Stimulated activated CD4-positive, alpha-beta T cell treated with anti-CD3 and anti-CD28 coated beads, TNF-alpha, amount 100 ng/mL, for 48 hours (primary cell): ENCODE results near the gene DNAH14.

Experiments used
- DNase-seq, 3 donors: peaks; one replicate each; pipeline ENCODE4 v3.0.0-alpha.2; 2020; ENCODE audit warnings: low read depth in 3 of 3

DNAH14 gene

DNA sequence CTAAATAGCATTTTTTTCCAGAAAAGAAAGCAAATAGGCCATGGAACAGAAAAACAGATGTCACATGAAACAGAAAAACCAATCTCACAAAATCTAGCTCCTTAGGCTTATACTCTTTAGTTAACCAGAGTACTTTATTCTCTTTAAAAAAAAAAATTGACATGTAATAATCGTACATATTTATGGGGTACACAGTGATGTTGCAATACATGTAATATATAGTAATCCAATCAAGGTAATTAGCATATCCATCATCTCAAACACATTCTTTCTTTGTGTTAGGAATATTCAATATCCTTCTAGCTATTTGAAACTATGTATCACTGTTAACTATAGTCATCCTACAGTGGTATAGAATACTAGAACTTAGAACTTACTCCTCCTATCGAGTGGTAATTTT lies 478.3 kb downstream of the DNAH14 start:
- no peak for DNase-seq

DNA sequence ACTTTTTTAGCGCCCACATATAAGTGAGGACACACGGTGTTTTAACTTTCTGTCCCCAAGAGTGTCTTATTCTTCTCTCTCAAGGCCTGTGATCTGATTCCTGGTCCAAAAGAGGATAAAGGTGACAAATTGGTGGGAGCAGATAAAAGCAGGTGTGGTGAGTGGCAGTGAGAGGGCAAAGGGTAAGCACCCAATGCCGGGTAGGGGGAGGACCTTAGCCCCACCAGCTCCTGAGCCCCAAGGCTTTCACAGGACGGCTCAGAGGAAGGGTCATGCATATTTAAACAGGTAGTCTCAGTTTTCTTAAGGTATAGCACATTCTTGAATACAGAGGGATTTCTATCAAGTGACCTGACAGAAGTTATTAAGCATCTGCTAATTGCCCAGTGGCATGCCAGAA lies 478.8 kb downstream of the DNAH14 start:
- DNase-seq, result no peak

DNA sequence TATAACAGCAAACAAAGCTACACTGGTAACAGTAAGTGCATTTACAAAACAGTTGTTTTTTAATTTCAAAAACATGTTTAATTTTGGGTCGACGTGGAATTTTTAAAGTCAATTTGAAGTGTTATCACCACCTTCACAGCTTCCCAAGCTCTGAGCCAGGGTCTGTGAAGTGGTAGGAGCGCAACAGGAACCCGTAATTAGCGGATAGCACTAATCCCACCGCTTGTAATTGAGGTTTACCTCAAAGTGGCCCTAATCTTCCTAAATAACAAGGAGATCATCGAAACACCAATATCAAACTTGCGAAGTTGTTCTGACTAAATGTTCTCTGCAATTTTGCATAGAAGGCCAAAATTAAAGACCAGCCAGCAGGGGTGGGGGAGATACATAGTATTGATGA lies 479.6 kb downstream of the DNAH14 start:
- no peak for DNase-seq

DNA sequence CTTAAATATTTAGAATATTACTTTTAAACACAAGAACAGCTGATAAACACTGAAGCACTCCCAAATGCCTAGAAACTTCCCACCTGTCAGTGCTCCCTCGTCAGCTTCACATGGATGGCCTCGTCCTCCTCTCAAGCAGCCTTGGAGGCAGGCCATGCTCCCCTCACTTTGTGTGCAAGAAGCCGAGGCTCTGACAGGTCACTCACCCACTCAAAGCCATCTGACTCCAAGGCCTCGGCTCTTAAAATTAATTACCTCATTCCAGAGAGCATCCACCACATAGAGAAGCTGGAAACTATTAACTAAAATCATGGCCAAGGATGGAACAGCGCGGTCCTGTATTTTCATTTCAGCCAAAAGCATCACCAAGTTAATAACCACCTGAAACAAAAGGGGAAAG lies 480.6 kb downstream of the DNAH14 start:
- DNase-seq, result no peak

DNA sequence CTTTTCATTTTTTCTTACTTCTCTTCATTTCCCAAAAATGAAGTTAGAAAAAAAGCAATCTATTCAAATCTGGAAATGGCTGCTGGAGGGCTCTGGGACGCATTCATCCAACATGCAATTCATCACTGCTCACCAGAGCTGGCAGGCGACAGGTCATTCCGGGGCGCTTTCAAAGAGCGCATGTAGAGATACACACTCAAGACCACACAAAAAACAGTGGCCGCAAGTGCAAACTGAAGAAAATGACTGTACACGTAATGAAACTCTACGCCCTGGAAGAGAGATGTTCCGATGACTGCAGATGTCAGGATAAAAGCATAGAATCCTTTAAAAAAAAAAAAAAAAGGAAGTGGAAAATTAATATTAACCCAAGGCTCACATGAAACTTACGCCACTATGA lies 482.8 kb downstream of the DNAH14 start:
- no peak for DNase-seq

DNA sequence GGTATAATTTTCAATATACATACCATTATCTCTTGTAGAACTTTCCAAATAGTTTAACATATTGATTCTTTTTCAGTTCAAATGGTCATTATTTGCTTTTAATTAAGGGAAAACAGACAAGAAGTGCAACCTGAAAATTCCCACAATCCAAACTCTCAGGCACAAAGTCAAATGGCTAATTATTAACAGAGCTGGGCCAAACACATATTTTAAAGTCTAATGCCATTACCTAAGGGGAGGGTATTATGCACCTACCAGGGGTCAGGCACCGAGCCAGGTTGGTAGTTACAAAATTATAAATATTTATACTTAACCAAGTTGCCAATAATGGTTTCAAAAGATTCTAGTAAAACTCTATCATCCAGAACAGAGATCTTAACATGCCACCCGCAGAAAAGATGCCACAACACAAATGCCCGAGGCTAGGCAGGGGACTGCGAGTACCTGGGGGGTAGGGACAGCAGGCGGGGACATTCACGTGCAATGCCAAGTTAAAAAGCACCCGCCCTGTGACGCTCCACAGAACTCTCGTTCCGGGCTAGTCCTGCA lies 483.4 kb downstream of the DNAH14 start:
- DNase-seq, result no peak

DNA sequence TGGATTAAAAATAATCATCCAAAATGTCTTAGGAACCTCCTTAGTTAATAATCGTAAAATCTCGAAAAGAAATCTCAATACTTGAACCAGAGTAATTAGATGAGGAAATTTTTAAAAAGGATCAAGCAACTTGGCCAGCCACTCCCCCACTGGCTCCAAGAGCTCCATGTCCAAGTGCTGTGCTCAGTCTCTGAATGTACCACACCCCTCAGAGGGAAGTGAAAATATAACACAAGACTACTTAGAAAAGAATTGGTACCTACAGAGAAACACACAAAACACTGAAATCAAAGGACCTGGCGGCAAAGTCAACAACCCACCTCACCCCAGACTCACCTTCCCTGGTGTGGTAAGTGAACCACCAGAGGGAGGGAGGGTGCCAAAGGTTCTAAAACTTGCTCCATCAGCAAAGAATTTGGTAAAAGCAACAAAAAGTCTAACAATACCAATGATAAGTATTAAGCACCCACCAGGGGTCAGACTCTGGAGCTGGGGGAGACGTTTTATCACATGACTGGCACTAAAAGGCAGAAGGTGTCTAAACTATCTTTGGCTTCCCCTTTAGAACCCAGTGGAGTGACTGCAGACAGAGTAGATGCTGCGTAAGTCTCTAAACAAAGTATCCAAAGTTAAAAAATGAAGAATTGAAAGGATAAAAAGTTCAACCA lies 484.4 kb downstream of the DNAH14 start:
- DNase-seq, result no peak

DNA sequence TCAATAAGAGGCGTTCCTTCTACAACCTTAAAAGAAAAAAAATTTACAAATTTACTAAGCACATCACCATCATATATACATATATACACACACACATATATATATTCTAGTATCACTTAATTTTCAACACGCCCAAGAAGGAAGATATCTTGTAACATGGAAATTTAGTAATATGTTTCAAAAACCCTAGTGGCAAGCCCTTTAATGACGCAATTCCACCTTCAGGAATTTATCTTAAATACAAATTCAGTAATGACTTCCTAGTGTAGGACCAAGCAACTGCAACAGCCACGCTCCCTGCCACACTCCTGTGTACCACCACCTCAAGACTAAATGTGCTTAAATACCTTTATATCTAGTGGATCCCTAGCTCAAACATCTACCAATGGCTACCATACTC lies 485.8 kb downstream of the DNAH14 start:
- DNase-seq, result no peak

DNA sequence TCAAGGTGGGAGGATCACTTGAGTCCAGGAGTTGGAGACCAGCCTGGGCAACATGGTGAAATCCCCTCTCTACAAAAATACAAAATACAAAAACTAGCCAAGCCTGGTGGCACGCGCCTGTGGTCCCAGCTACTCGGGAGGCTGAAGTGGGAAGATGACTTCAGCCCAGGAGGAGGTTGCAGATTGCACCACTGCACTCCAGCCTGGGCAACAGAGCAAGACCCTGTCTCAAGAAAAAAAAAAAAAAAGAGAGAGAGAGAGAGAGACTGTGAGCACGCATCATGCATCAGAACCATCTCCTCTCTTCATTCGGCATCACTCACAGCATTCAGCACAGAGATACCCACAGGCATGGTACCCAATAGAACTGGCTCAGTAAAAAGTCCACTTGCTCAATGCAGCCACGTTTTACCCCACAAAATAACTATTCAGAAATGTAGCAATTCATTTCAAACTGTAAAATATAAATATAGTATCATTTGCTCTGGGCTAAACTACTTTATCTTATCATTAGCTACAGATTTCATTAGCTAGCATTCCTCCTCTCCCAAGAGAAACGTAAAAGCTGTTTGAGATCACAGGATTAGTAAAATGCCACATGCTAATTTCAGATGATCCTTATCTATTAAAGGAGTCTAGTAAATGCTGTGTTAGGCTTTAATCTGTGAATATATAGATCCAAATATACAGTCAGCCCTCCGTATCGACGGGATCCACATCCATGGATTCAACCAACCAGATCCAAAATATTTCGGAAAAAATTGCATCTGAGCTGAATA lies 486.7 kb downstream of the DNAH14 start:
- no peak for DNase-seq

DNA sequence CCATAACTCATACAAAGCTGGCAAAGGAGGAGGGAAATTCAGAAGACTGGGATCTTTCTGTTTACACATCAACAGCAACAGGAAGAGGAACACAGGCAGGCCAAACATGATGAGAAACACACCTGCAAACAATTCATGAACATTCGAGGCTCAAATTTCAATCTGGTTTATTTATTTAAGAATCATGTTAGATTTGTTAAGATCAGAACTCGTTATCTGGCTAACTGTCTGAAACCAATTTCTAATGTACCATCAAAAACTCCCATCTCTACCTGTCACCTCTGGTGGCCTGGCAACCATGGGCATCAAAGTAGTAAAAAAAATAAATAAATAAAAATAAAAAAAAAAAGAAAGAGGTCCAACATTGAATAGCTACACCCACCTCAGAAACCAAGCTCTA lies 488.6 kb downstream of the DNAH14 start:
- DNase-seq, result no peak

DNA sequence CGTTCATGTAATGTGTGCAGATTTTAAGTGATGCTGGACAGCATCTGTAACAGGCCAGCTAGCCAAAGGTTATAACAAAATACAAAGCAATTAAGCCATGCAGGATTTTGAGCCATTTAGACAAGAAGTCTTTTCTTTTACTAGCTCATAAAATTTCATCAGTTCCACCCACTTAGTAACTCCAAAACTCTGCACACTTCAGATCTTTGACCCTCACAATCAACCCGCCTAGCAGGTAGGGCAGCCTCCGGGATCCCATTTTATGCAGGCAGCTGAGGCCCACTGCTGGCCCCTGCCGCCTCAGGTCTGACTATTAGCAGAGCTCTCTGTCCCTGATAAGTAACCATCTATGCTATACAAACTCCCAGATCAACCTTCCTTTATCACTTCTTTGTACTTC lies 489.1 kb downstream of the DNAH14 start:
- DNase-seq, result no peak

DNA sequence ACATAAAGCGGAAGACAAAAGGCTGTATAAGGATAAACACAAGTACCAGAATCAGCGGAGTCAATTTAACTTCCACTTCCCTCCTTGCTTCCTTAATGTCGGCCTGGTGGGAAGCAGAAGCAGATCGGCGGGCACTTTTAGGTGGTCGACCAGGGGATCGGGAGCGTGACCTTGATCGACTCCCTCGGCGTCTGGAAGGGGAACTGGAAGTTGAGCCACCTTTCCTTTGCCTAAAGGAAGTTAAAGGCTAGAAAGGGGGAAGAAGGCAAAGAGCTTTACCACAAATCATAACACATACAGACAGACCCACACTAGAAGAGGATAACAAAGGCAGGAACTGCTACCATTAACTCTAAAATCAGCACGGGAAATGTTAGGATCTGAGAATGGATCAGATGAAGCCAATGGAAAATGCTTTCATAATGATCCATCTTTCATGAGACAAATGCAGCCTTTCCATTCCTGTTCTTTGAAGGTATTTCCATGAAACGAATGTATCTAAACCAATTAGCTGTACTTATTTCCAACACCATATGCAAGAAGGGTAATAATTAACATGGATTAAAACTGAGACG lies 492.6 kb downstream of the DNAH14 start:
- no peak for DNase-seq

DNA sequence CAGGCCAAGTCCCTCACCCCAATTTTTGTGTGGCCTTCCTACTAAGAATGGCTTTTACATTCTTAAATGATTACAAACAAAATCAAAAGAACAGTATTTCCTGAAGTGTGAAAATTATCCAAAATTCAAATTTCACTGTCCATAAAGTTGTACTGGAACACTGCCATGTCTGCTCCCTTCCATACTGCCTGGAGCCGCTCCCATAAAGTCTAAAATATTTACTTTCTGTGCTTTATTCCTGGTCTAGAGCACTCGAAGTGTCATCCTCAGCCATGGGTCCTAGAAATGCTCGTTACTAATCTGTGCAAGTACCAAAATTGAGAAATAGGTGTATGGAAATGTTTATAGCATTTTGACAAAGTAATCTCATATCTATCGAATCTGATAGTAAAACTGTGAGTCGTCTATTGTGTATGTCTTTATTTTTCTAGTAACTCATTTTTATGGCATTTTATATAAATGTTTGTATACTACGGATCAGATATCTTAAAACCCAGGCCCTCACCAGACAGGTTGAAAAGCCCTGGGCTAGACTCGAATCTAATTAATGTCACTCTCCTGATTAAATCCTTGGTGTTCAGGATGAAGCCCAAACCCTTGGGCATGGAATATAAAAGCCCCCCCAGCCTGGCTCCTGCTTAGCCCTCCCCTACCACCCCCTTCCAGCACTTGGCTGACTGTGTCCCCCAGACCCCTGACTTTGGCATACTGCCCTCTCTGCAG lies 493.5 kb downstream of the DNAH14 start:
- DNase-seq, result no peak

DNA sequence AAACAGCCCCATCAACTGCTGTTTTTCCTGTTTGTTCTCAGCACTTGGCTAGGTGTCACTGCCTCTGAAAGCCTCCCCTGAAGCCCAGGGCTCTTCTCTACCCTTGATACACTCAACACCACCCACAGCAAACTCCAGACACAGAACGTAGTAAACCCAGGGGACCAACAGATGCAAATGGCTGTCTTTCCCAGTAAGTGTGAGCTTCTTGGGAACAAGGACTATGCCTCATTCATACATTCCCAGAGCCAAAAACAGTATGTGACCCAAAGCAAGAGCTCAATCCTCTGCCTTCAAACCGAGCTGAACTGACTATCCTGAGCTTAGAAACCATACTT lies 494.0 kb downstream of the DNAH14 start:
- DNase-seq, result no peak

DNA sequence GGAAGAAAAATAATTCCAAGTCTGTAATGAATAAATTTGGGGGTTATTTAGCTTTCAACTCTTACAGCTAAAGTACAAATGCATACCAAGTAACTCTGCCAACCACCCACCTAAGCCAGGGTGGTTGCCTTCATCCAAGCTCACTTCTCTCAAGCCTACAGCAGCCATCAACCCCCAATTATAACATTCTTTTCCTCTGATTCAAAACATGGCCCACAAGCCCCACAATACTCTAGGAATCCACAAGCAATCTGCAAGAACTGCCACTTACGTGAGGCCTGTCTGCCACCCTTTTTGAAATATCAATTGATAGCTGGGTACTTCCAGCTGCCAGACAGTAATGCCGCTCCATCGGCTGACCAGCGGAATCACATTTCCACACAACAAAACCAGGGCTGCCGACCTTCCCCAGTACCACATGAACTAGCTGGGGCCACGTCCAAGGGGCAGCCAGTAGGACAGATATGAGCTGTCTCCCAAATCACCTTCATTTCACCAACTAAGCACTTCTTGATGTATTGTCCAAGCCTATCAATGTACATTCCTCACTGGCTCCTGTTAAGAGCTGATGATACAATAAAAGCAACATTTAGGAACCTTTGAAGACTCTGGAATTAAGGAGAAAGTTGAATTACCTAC lies 495.2 kb downstream of the DNAH14 start:
- DNase-seq, result no peak

DNA sequence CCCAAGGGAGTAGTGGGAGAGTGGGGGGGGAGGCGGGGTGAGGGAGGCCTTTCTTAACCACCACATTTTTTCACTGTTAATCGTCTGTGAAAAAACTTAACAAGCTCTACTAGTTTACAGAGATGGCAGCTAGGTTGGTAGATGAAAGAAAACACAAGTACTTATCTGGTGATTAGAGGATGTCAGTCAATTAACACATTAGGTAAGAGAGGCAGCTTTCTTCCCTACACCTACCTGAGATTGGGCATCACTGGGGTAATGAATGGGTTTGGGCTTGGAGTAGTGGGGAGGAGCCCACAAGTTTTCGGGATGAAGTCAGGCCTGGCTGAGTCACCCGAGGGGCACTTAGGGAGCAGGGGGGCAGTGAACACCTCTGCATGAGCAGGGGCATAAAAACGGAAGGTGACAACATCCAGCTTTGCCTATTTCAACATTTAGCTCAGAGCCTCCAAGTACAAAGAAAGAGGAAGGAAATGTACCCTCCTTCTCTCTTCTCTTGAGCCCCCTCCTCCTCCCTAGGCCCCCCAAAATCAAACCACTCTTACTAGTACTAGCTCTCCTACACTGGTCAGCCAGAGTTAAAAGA lies 495.8 kb downstream of the DNAH14 start:
- DNase-seq, result no peak

DNA sequence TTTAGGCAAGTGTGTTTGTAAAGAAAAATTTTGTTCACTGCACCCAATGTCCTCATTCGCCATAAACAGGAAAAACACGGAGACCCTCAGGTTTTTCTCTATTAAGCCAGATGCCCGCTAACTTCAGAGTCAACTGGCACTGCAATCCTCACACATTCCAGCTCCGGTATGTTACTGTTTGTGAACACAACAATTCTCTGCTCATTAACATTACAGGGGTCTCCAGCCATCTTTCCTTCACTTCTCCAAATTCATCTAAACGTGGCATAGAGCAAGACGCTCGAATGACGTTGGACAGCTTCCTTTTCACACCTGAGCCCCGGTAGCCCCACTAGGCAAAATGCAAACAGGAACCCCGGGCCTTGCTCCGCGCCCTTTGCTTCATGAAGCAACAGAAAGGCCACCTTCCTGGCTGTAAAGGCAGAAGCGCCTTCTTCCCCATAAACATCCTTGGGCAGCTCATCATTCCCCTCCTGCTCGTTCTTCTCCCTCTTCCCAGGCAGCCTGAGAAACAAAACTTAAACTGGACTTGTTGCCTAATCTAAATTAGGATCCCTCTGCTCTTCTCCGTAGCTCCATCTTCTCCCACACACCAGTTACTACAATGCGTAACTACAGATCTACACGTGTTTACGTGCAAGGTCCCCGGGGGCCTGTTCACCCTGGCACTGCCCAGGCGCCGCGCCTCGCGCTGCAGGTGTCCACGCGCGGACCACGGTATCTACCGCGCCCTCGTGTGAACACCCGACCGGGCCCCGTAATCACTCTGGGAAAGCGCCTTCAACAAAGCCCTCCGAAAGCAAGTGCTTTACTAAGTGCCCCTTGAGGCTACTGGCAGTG lies 497.1 kb downstream of the DNAH14 start:
- DNase-seq, result no peak

DNA sequence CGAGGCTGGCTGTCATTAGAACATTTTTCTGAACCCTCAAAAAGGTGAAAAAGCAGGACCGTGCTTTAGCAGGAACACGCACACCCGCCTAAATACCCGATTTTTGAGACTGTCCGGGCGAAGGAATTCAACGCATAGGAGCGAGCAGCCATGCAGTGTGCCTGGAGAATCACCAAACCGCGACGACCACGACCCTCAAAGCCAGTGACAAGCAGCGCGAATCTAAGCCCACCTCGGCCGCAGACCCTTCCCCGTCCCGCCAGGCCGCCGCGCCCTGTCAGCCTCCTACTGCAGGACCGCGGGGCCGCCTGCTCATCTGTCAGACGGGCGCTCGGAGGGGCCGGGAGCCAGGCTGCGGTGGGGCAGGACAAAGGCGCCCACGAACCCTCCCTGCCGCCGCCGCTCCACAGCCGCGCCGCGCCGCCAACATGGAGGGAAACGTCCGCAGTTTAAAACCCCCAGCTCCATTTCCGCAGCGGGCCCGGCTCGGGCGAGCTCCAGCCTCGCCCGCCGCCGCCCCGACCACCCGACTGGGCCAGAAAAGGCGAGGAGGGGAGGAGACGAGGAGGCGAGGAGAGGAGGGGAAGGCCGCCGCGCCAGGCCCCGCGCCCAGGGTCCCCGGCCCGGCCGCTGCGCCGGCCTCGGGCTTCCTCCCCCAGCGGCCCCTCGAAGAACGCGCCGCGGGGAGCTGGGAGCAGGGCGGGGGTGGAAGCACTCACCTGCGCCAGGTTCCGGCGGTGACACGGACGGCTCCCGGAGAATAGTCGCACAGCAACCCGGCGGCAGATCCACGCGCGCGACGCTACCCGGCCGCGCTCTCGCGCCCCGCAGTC lies 498.0 kb downstream of the DNAH14 start, which contains the start of gene LBR:
TSS of gene LBR (minus strand) at position 804 of the 833 bp plus-strand sequence. CDS start 3,963 bp downstream, outside the sequence.
- DNase-seq, result peak in 1 of 3 donors; percentile 28

DNA sequence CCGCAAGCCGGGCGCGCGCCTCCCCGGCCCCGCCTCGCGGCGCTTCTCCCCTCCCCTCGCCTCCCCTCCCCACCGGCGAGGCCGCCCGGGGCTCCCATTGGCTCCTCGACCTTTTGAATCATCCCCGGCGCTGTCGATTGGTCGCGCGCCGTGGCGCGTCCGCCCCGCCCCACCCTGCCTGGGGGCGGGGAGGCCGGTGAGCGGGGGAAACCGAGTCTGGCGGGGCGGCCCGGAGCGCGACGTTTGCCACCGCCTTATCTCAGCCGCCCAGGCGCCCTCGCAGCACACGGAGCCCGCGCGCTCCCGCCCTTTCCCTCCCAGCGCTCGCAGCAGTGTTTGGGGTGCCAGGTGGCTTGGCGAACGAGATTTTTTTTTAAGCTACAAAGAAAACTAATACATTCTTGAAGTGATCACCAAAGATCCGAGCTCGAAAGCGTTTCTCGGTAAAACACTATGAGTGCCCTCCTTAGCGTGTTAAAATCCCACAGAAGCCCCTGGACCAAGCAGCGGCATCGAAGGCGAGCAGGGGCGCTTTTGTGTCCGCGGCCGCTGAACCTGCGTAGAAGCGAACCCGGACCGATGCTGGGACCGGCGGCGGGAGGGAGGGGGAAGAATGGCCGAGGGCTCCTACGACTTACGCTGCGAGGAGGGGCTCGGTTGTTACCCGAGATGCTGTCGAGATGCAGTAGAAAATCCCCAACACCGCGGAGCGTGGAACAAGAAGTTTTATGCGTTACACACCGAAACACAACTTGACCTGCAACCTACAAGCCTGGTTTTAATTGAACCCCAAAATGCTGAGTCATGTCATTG lies 498.8 kb downstream of the DNAH14 start:
- DNase-seq, result peak; percentile 80 to 84 (median 83)
